Endothelial cell (in vitro differentiated cells): ENCODE results near the gene KCTD15. TPM values are rescaled to one million over a fixed set of nuclear protein-coding genes. Genes with fewer than 3 reads are reported as not detected.

Experiments used
- DNase-seq: peaks from one replicate; pipeline ENCODE4 v3.0.0; 2021; ENCODE audit warnings: low spot score
- H3K27ac Mint-ChIP-seq: one replicate; pipeline ENCODE4 v1.8.0; 2021; ENCODE audit warnings: mixed read lengths, inconsistent platforms; ENCODE audit not compliant: unreplicated experiment
- H3K27me3 Mint-ChIP-seq: one replicate; pipeline ENCODE4 v1.8.0; 2021; ENCODE audit warnings: mild to moderate bottlenecking, moderate library complexity, mixed read lengths, inconsistent platforms; ENCODE audit not compliant: unreplicated experiment
- H3K36me3 Mint-ChIP-seq: one replicate; pipeline ENCODE4 v1.8.0; 2021; ENCODE audit warnings: mild to moderate bottlenecking, low read depth, mixed read lengths, inconsistent platforms; ENCODE audit not compliant: unreplicated experiment
- H3K4me1 Mint-ChIP-seq: one replicate; pipeline ENCODE4 v1.8.0; 2021; ENCODE audit warnings: mild to moderate bottlenecking, mixed read lengths, inconsistent platforms; ENCODE audit not compliant: unreplicated experiment
- H3K4me3 Mint-ChIP-seq: one replicate; pipeline ENCODE4 v1.8.0; 2021; ENCODE audit warnings: mild to moderate bottlenecking, mixed read lengths, inconsistent platforms; ENCODE audit not compliant: unreplicated experiment
- H3K9me3 Mint-ChIP-seq: one replicate; pipeline ENCODE4 v1.8.0; 2021; ENCODE audit warnings: mixed read lengths, inconsistent platforms; ENCODE audit not compliant: unreplicated experiment
- CTCF ChIP-seq: fragments of 200-600 bp; sonication (generic); IDR thresholded peaks from one replicate; pipeline ENCODE4 v1.5.0; 2021; ENCODE audit warnings: antibody characterized with exemption; ENCODE audit not compliant: unreplicated experiment
- total RNA-seq: library from RNA; stranded (reverse); fragmentation: NEBNext Ultra II Directional; extraction: Animal tissue kit (Norgen Biotek cat#: 25700); gene quantifications from one replicate; pipeline ENCODE4 v1.2.1, GENCODE V29; 2021; ENCODE audit not compliant: unreplicated experiment

The KCTD15 gene
- total RNA-seq, 1 donor from 2014 or later: 81.1 TPM

DNA sequence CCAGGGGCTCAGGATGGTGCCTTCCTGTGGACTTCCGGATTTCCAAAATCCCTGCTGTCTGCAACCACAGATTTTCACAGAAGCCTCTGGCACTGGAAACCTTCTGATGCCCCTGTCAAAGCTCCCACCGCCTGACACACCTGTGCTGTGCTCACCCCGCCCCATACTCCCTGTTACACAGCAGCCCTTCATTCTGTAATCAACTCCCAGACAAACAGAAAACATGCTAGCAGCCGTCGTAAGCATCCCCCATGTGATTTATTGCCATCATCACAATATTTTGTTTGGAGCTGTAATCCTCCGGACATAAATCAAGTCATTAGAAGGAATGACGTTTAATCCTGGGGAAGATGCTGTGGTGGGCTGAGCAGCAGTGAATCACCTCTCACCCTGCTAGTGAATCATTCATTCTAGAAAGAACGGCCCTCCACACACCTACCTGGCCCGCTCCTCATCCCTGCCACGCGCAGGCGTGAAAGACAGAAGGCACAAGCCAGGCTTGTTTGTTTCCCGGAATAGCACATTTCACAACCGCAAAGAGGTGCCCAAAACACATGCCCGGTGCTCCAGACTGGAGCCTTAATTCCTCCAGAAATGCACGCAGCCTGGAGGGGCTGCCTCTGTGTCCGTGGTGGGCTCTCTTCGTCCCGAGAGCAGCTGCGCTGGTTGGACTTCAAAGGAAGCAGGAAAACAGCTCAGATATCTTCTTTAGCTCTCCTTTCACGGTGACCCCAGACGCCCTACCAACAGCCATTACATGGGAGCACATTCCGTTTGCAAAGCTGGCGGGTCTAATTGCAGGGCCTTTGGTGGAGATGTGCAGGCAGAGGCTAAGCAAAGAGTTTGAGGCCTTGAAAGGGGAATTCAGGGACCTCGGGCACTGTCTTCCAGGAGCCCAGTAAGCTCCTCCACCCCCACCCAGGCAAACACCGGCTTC is 41.3 kb upstream of the KCTD15 start:
- no peak overlapping the region for H3K27ac Mint-ChIP-seq

DNA sequence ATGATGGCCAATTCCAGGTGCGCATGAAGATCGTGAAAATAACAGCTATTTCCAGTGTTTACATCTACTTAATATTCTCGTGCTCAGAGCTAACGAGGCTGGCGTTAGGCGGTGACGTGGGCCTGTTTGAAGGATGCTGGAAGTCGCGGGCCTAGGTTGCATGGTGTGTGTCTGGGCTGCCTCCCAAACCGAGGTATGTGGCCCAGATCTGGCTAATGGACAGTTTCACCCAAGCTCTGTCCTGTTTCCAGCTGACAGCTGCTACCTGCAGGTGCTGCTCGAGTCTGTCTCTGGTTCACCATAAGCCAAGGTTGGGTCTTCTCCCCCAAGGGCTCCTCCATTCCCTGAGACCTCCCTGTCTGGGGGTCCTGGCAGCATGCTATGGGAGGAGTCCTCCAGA is 40.5 kb upstream of the KCTD15 start:
- Mint-ChIP-seq H3K9me3 (no peaks in the 10 kb centered on the region), H3K36me3 (no peaks in the 10 kb centered on the region), H3K4me1 (no peaks in the 10 kb centered on the region), H3K4me3 (no peak overlapping the region), H3K27ac (no peak overlapping the region), H3K27me3 (peaks cover 5% of the 10 kb centered on the region)
- DNase-seq: no peak
- no peak for TF ChIP-seq CTCF

More for the DNA sequence above, 41.3 kb upstream of the KCTD15 start:
- Mint-ChIP-seq H3K4me3 (no peak overlapping the region), H3K36me3 (no peaks in the 10 kb centered on the region), H3K9me3 (no peaks in the 10 kb centered on the region), H3K4me1 (no peaks in the 10 kb centered on the region), H3K27me3 (peaks cover 3% of the 10 kb centered on the region)
- no peak for DNase-seq
- no peak for TF ChIP-seq CTCF

DNA sequence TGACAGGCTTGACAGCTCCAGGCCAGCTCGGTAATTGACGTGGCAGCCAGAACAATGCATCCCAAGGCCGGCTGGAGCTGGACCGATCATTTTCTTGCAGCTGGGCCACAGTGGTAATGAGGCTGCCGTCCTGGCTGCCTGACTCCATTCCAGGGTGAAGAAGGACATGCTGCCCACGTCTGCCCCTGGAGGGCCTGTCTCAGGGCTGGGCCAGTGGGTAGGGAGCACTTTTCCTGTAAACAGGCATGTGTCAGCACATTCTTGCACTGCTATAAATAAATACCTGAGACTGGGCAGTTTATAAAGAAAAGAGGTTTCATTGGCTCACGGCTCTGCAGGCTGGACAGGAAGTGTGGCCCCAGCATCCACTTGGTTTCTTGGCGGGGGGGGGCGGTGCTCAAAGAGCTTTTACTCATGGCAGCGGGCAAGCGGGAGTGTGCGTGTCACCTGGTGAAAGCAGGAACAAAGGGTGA is 38.1 kb upstream of the KCTD15 start:
- Mint-ChIP-seq H3K27me3 (peaks cover 8% of the 10 kb centered on the region), H3K4me3 (no peak overlapping the region), H3K36me3 (no peaks in the 10 kb centered on the region), H3K27ac (no peak overlapping the region), H3K9me3 (no peaks in the 10 kb centered on the region), H3K4me1 (no peaks in the 10 kb centered on the region)
- no peak for TF ChIP-seq CTCF
- DNase-seq: no peak

- Mint-ChIP-seq H3K36me3 (no peaks in the 10 kb centered on the region), H3K4me3 (no peak overlapping the region), H3K9me3 (no peaks in the 10 kb centered on the region), H3K4me1 (no peaks in the 10 kb centered on the region), H3K27ac (no peak overlapping the region), H3K27me3 (peaks cover 8% of the 10 kb centered on the region)
- no peak for TF ChIP-seq CTCF
- DNase-seq: no peak
These were observed 37.3 kb upstream of the KCTD15 start for GRCh38 chr19:33759356-33759755.

- Mint-ChIP-seq H3K9me3 (no peaks in the 10 kb centered on the region), H3K4me3 (no peak overlapping the region), H3K36me3 (no peaks in the 10 kb centered on the region), H3K4me1 (peaks cover 2% of the 10 kb centered on the region), H3K27me3 (peaks cover 8% of the 10 kb centered on the region), H3K27ac (no peak overlapping the region)
- no peak for DNase-seq
- TF ChIP-seq CTCF: no peak
These were observed 32.9 kb upstream of the KCTD15 start for GRCh38 chr19:33763633-33764371.
